ENCODE data around the gene PRR5L. TPM values are rescaled to one million over a fixed set of nuclear protein-coding genes. Genes with fewer than 3 reads are reported as not detected.

Gene PRR5L
- total RNA-seq, 1 experiment from 2014 or later = not detected

- no peaks in the 10 kb centered on the region for H3K27me3 Mint-ChIP-seq (ENCODE audit: insufficient read depth, unreplicated experiment)
- TF ChIP-seq CTCF (IDR thresholded peaks at IDR 0.05; ENCODE audit: insufficient read depth in 1 of 2, low read depth in 1 of 2, low read length in 1 of 2, severe bottlenecking in 1 of 2, unreplicated experiment in 1 of 2) = no peak
- intact Hi-C loops (cut with micrococcal nuclease; ENCODE audit: unreplicated experiment) = no loop called here
- ChIA-PET POLR2A (no interaction called here), CTCF (no interaction called here)
- H3K9me3 Mint-ChIP-seq (ENCODE audit: unreplicated experiment) = no peaks in the 10 kb centered on the region
- Histone ChIP-seq H3K36me3 (ENCODE audit: control insufficient read depth, insufficient read depth, low read length) (no peaks in the 10 kb centered on the region), H3K27me3 (replicated peaks; ENCODE audit: control insufficient read depth, insufficient read depth, low read length) (no peaks in the 10 kb centered on the region), H3K9me3 (no peaks in the 10 kb centered on the region), H3K4me3 (ENCODE audit: low read depth, low read length) (no peak overlapping the region), H3K4me1 (peaks cover 15% of the 10 kb centered on the region)
- H3K4me3 Mint-ChIP-seq (ENCODE audit: unreplicated experiment) = no peak overlapping the region
- no peak overlapping the region for H3K27ac Mint-ChIP-seq (ENCODE audit: unreplicated experiment)
- no TSS peak for BruUV-seq (replicated peaks)
- DNase-seq = peak; percentile 11 to 50
- peaks cover 4% of the 10 kb centered on the region for H3K4me1 Mint-ChIP-seq (ENCODE audit: low read depth, unreplicated experiment)
- H3K36me3 Mint-ChIP-seq (ENCODE audit: insufficient read depth, unreplicated experiment) = no peaks in the 10 kb centered on the region
Observed at GRCh38 chr11:36345084-36345511, 49.0 kb downstream of the PRR5L start.

DNA sequence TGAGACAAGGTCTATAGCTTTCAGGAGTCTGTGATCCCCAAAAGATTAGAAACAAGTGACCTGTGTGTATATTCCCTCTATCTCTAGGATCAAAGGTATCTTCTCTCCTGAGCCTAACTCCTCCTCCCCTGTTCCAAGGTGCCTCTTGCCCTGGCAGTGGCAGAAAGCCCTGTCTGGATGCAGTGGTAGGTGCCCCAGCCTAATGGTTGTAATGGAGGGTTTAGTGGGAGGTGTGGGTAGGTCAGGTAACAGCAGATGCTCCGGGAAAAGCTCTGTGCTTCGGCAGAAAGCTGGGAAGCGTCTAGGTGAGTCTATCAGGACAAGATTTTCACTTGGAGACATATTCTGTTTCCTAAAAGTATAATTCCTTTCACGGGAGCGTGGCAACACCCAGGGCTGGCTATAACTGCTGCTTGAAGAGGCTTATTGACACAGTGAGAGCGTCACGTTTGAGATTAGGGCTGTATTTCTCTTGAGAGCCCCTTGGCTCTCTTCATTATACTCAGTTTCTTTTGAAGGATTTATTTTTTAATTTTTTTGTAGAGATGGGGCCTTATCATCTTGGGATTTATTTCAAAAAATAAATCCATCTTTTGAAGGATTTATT is 49.5 kb downstream of the PRR5L start:
- Histone ChIP-seq H3K36me3 (ENCODE audit: control insufficient read depth, insufficient read depth, low read length) (no peaks in the 10 kb centered on the region), H3K4me3 (ENCODE audit: low read depth, low read length) (no peak overlapping the region), H3K9me3 (no peaks in the 10 kb centered on the region), H3K4me1 (peaks cover 15% of the 10 kb centered on the region), H3K27me3 (replicated peaks; ENCODE audit: control insufficient read depth, insufficient read depth, low read length) (no peaks in the 10 kb centered on the region)
- ChIA-PET POLR2A (no interaction called here), CTCF (no interaction called here)
- H3K36me3 Mint-ChIP-seq (ENCODE audit: insufficient read depth, unreplicated experiment) = no peaks in the 10 kb centered on the region
- no peak for TF ChIP-seq CTCF (IDR thresholded peaks at IDR 0.05; ENCODE audit: insufficient read depth in 1 of 2, low read depth in 1 of 2, low read length in 1 of 2, severe bottlenecking in 1 of 2, unreplicated experiment in 1 of 2)
- no peak overlapping the region for H3K4me3 Mint-ChIP-seq (ENCODE audit: unreplicated experiment)
- no peaks in the 10 kb centered on the region for H3K27me3 Mint-ChIP-seq (ENCODE audit: insufficient read depth, unreplicated experiment)
- DNase-seq = no peak
- no peaks in the 10 kb centered on the region for H3K9me3 Mint-ChIP-seq (ENCODE audit: unreplicated experiment)
- no TSS peak for BruUV-seq (replicated peaks)
- intact Hi-C loops (cut with micrococcal nuclease; ENCODE audit: unreplicated experiment) = no loop called here
- H3K27ac Mint-ChIP-seq (ENCODE audit: unreplicated experiment) = no peak overlapping the region
- peaks cover 4% of the 10 kb centered on the region for H3K4me1 Mint-ChIP-seq (ENCODE audit: low read depth, unreplicated experiment)

GRCh38 chr11:36346562-36347383 is 50.7 kb downstream of the PRR5L start:
- POLR2A ChIA-PET = no interaction called here
- Mint-ChIP-seq H3K4me3 (ENCODE audit: unreplicated experiment) (no peak overlapping the region), H3K27ac (ENCODE audit: unreplicated experiment) (no peak overlapping the region), H3K4me1 (ENCODE audit: low read depth, unreplicated experiment) (peaks cover 4% of the 10 kb centered on the region), H3K9me3 (ENCODE audit: unreplicated experiment) (no peaks in the 10 kb centered on the region), H3K27me3 (ENCODE audit: insufficient read depth, unreplicated experiment) (no peaks in the 10 kb centered on the region), H3K36me3 (ENCODE audit: insufficient read depth, unreplicated experiment) (no peaks in the 10 kb centered on the region)
- intact Hi-C loops (cut with micrococcal nuclease; ENCODE audit: unreplicated experiment) = no loop called here
- no peaks in the 10 kb centered on the region for H3K27me3 ChIP-seq (replicated peaks; ENCODE audit: control insufficient read depth, insufficient read depth, low read length)
- H3K4me3 ChIP-seq (ENCODE audit: low read depth, low read length) = no peak overlapping the region
- H3K36me3 ChIP-seq (ENCODE audit: control insufficient read depth, insufficient read depth, low read length) = no peaks in the 10 kb centered on the region
- H3K4me1 ChIP-seq = peaks cover 15% of the 10 kb centered on the region
- no TSS peak for BruUV-seq (replicated peaks)
- no peak for DNase-seq
- no peak for TF ChIP-seq CTCF (IDR thresholded peaks at IDR 0.05; ENCODE audit: insufficient read depth in 1 of 2, low read depth in 1 of 2, low read length in 1 of 2, severe bottlenecking in 1 of 2, unreplicated experiment in 1 of 2)
- no peaks in the 10 kb centered on the region for H3K9me3 ChIP-seq
- CTCF ChIA-PET = no interaction called here
